ENCODE data around the gene WNT2B. TPM values are rescaled to one million over a fixed set of nuclear protein-coding genes. Genes with fewer than 3 reads are reported as not detected.
"Not testable (repeated sequence)": the region's sequence is repeated elsewhere in the genome, so short reads cannot be mapped to it uniquely, and the experiment has no call there.

The WNT2B gene
- polyA plus RNA-seq (ENCODE audit: insufficient read length): 4.0 TPM

DNA sequence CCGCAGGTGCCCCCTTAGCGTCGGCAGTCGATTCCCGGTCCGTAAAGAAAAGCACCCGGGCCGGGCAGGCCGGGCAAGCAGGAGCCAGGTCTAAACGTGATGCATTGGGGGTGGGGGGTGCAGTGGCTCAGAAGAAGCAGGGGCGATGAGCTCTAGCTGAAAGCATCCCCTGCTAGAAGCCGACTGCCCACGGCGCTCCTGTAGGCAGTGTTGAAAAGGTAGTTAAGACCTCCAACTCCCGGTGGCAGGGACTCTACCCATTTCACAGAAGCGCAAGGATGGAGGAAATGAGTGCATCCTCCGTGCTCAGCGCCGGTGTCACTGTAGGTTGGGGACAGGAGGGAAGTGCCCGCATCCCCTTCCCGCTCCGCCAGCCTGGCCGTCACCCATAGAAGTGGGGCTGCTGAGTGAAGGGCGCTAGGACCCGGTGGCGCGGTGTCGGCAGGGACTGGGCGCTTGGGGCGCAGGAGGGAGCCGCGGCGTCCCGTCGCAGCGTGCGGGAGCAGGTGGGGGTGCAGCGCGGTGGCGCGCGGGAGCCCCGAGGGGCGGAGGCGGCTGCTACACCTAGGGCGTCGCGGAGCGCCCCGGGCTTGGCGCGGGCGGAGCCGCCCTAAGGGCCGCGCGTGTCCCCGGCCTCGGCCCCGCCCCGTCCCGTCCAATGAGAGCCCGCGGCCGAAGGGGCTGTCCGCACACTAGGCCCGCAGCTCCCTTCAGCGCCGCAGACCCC, at the start of gene WNT2B:
Gene WNT2B (plus strand): TSS at position 688 of the 727 bp plus-strand sequence. CDS start 298 bp downstream, outside the sequence.
- DNase-seq: no peak

- DNase-seq: no peak
Observed at GRCh38 chr1:112460615-112461014, 48.1 kb upstream of the WNT2B start.

GRCh38 chr1:112461200-112461871, 47.4 kb upstream of the WNT2B start:
- DNase-seq: no peak

DNA sequence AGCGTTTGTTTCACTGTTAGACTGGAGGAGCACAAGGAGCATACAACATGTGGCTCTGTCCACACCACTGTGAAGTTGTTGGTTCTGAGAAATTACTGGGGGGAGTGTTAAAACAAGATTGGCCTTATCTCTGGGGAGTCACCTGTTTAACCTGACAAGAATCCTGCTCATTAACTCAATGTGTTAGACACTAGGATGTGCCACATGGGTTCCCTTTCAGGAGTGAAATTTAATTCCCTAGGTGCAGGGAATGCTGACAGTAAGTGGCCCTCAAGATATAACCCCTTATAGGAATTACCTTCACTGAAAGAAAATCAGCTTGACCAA, 45.8 kb upstream of the WNT2B start:
- no peak for DNase-seq

GRCh38 chr1:112464501-112464900, 44.3 kb upstream of the WNT2B start:
- no peak for DNase-seq

DNA sequence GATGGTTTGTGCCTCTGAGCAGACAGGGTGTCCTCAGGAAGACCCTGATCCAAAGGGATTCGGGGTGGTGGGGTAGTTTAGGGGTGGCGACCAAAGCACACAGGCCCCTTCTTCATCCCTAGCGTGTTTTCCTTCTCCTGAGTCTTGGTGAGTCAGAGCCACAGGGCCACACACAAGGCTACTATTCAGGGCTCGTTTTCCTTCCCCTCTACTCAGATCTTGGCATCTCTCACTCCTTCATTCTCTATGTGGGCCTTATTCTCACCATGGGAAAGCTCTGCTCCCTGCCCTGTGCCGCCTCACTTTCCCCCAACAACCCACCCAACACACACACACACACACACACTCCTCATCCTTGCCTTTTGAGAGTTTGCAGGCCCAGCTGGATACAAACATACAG, 43.6 kb upstream of the WNT2B start:
- no peak for DNase-seq

DNA sequence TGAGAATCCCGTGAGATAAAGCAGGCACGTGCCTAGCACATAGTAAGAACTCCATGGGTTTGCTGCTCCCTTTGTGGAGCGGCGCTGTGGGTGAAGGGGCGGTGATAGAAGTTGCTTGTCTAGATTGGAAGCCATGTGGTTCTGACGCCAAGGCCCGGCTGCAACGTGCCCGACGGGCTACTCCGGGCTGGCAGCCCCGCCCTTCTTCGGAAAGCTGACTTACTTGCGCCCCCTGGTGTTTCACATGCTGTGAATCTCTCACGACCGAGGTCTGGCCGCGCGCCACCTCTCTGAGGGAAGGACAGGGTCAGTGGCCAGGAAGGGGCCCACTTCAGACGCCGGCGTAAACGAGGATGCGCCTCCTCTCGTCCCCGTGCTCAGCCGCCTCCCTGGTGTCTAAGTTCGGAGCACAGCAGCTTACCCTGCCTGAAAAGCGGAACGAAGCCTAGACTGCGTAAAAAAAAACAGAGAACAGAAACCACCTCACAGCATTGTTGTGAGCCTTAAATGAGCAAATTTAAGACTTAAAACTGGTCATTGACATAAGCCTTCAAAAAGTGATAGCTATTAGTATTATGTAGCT, 42.6 kb upstream of the WNT2B start:
- peak; percentile 95 for DNase-seq

GRCh38 chr1:112470324-112470723, 38.4 kb upstream of the WNT2B start:
- DNase-seq: not testable (repeated sequence)

- DNase-seq: no peak
Observed at GRCh38 chr1:112470966-112471365, 37.8 kb upstream of the WNT2B start.

- DNase-seq: no peak
Observed at GRCh38 chr1:112472142-112472541, 36.6 kb upstream of the WNT2B start.

GRCh38 chr1:112477550-112477949, 31.2 kb upstream of the WNT2B start:
- no peak for DNase-seq

GRCh38 chr1:112478314-112478713, 30.5 kb upstream of the WNT2B start:
- DNase-seq: no peak

DNA sequence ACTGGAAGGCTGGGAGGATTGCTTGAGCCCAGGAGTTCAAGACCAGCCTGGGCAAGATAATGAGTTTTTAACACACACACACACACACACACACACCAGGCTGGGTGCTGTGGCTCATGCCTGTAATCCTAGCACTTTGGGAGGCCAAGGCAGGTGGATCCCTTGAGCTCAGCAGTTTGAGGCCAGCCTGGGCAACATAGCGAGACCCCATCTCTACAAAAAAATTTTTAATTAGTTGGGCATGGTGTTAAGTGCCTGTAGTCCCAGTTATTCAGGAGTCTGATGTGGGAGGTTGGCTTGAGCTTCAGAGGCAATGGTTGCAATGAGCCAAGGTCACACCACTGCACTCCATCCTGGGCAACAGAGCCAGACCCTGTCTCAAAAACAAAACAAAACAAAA, 22.7 kb upstream of the WNT2B start:
- not testable (repeated sequence) for DNase-seq

- not testable (repeated sequence) for DNase-seq
Observed at GRCh38 chr1:112487686-112488085, 21.1 kb upstream of the WNT2B start.

DNA sequence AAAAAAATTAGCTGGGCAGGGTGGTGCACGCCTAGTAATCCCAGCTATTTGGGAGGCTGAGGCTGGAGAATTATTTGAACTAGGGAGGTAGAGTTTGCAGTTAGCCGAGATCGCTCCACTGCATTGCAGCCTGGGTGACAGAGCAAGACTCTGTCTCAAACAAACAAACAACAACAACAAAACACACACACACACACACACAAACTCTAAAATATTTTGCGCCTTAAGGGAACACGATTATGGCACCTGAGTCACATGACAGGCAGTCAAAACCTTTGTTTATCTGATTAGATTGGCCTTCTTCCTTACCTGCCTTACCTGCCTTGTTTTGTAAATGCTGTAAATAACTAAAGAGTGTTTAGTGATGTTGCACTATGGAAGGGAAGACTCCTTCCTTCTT, 20.6 kb upstream of the WNT2B start:
- DNase-seq: no peak

DNA sequence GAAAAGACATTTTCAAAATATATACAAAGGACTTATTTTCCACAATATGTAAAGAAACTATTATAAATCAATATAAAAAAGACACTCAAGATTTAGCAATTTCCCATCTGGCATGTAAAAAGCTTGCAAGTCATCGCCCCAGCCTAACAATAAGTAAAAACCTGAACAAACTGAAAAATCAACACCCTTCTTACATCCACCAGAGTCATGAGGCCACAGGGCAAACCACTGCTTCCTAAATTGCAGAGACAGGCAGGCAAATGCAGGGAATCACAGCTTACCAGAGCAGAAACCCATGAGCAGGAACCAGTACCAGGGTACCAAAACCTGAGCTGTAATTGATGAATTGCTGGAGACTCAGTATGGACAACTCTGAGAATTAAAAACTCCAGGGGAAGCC, 16.7 kb upstream of the WNT2B start:
- DNase-seq: no peak

DNA sequence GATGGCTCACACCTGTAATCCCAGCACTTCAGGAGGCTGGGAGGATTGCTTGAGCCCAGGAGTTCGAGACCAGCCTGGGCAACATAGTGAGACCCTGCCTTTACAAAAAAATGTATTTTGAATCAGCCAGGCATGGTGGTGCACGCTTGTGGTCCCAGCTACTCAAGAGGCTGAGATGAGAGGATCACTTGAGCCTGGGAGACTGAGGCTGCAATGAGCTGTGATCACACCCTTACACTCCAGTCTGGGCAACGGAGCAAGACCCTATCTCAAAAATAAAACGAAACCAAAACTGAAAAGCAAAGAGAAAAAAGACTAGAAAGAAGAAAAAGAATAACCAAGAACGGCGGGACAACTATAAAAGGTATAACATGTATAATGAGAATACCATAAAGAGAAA, 15.4 kb upstream of the WNT2B start:
- DNase-seq: no peak

DNA sequence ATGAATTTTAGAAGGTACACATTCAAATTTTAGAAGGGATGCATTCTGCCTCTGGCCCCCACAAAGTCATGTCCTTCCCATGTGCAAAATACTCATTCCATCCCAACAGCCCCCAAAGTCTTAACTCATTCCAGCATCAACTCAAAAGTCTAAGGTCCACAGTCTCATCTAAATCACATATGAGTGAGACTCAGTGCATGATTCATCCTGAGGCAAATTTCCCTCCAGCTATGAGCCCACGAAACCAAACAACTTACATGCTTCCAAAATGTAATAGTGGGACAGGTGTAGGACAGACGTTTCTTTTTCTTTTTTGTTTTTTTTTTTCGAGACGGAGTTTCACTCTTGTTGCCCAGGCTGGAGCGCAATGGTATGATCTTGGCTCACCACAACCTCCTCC, 12.5 kb upstream of the WNT2B start:
- DNase-seq: no peak

GRCh38 chr1:112501810-112502641, 6.7 kb upstream of the WNT2B start:
- DNase-seq: peak; percentile 76

DNA sequence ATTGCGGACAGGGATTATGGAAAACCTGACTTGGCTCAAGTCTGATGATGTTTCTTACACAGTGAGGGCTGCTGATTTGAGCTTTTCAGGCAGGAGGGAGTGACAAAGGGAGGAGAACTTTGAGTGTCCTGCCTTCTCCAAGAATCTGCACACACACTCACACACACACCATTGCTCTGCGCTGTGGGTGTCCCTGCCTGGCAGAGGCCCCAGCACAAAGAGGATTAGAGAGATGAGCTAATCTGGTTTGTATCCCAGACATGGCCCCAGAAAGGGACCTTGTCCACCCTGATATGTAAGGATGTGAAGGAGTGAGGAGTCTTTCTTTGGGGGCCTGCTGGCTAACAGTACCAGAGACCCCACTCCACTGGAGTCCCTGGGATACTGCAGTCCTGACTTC, 5.9 kb upstream of the WNT2B start:
- no peak for DNase-seq

DNA sequence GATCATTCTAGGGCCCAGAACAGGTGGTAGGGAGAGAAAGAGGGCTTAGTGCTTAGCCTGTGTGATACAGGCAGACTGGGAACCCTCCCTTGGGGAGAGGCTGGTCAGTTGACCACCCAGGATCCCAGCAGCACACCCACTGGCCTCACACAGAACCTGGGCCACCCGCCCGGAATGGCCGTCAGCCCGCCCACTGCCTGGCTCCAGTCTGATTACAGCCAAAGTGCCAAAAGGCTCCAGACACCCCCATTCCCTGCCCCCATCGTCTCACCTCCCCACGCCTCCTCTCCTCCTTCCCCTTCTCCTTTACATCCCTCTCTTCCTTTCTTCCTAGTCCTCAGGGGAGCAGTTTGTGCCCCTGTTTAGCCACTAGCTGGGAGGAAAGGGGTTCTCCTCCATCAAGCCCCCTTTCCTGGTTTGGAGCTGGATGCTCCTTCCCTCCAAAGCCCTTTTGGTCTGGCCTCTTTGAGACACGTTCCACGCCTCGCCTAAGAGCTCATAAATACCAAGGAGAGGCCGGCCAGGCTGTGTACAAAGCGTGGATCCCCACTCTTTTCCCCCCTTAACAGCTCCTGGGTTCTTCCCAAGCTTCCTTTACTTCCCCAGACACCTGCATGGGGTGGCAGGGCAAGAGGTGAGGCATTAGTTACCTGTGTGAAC, 4.6 kb upstream of the WNT2B start:
- no peak for DNase-seq

GRCh38 chr1:112504661-112505399, 3.9 kb upstream of the WNT2B start:
- no peak for DNase-seq
